WTC11 (cell line): ENCODE data around the gene MMP24OS. TPM values are rescaled to one million over a fixed set of nuclear protein-coding genes. Genes with fewer than 3 reads are reported as not detected.

Experiments used
- ATAC-seq: fragments of 200-7000 bp; cut with Tn5 transposase; 2 replicates; pipeline ENCODE4 v1.10.0; 2021; ENCODE audit warnings: mild to moderate bottlenecking, moderate library complexity
- CTCF ChIA-PET: fragments of 300-600 bp; sonication (Branson Sonifier 250); formaldehyde crosslinking; loops from one replicate; lab custom pipeline; 2021; ENCODE audit warnings: antibody characterized with exemption; lab: Charles Lee
- POLR2A ChIA-PET: fragments of 350-600 bp; sonication (Branson Sonifier 250); formaldehyde crosslinking; loops from one replicate; lab custom pipeline; 2021; ENCODE audit warnings: antibody characterized with exemption; lab: Charles Lee
- DNase-seq: peaks from one replicate; pipeline ENCODE4 v3.0.0; 2021; ENCODE audit warnings: low spot score
- H3K27ac Mint-ChIP-seq: 2 replicates; pipeline ENCODE4 v1.8.0; 2021; ENCODE audit warnings: mixed read lengths
- H3K27me3 Mint-ChIP-seq: 2 replicates; pipeline ENCODE4 v1.8.0; 2021; ENCODE audit warnings: low read depth, mild to moderate bottlenecking, moderate library complexity, mixed read lengths
- H3K36me3 Mint-ChIP-seq: 2 replicates; pipeline ENCODE4 v1.8.0; 2021; ENCODE audit warnings: mixed read lengths
- H3K4me1 Mint-ChIP-seq: 2 replicates; pipeline ENCODE4 v1.8.0; 2022; ENCODE audit warnings: mixed read lengths
- H3K4me3 Mint-ChIP-seq: 2 replicates; pipeline ENCODE4 v1.8.0; 2021; ENCODE audit warnings: mild to moderate bottlenecking, moderate library complexity, mixed read lengths
- H3K9me3 Mint-ChIP-seq: 2 replicates; pipeline ENCODE4 v1.8.0; 2021; ENCODE audit warnings: mixed read lengths
- ESRRA ChIP-seq: sonication (generic); formaldehyde crosslinking; IDR thresholded peaks from 2 replicates; pipeline ENCODE4 v1.8.1; 2022; ENCODE audit warnings: mild to moderate bottlenecking, missing genetic modification reagents, borderline replicate concordance
- GABPB1 ChIP-seq: sonication (generic); formaldehyde crosslinking; IDR thresholded peaks from 2 replicates; pipeline ENCODE4 v1.8.1; 2023; ENCODE audit warnings: mild to moderate bottlenecking, missing genetic modification reagents
- JUN ChIP-seq: sonication (generic); formaldehyde crosslinking; IDR thresholded peaks from 2 replicates; pipeline ENCODE4 v1.8.0; 2023; ENCODE audit warnings: mild to moderate bottlenecking, missing genetic modification reagents
- NFATC4 ChIP-seq: fragments of 250-450 bp; sonication (Bioruptor Pico); IDR thresholded peaks from 2 replicates; pipeline ENCODE4 v1.9.0; 2021; ENCODE audit warnings: mild to moderate bottlenecking
- RELA ChIP-seq: sonication (generic); formaldehyde crosslinking; IDR thresholded peaks from 2 replicates; pipeline ENCODE4 v1.8.1; 2022; ENCODE audit warnings: missing genetic modification reagents, mild to moderate bottlenecking, borderline replicate concordance
- TEAD4 ChIP-seq: sonication (generic); formaldehyde crosslinking; IDR thresholded peaks from 2 replicates; pipeline ENCODE4 v1.8.0; 2022; ENCODE audit warnings: mild to moderate bottlenecking, missing genetic modification reagents
- ZBTB21 ChIP-seq: sonication (generic); formaldehyde crosslinking; IDR thresholded peaks from 2 replicates; pipeline ENCODE4 v1.8.1; 2023; ENCODE audit warnings: mild to moderate bottlenecking, missing genetic modification reagents, borderline replicate concordance
- ZNF232 ChIP-seq: sonication (generic); formaldehyde crosslinking; IDR thresholded peaks from 2 replicates; pipeline ENCODE4 v1.8.0; 2022; ENCODE audit warnings: mild to moderate bottlenecking, missing genetic modification reagents
- ZNF396 ChIP-seq: fragments of 250-450 bp; sonication (Bioruptor Pico); IDR thresholded peaks from 2 replicates; pipeline ENCODE4 v1.8.0; 2021; ENCODE audit warnings: mild to moderate bottlenecking, moderate library complexity, borderline replicate concordance
- total RNA-seq: library from RNA; stranded (reverse); gene quantifications from 3 replicates; pipeline ENCODE4 v1.2.3, GENCODE V29; 2021
- TF ChIP-seq, protein P1 (sequence below): sonication (generic); formaldehyde crosslinking; IDR thresholded peaks from 2 replicates; pipeline ENCODE4 v1.8.0; 2022; ENCODE audit warnings: missing genetic modification reagents
- TF ChIP-seq, protein P2 (sequence below): fragments of 250-450 bp; sonication (Bioruptor Pico); IDR thresholded peaks from 2 replicates; pipeline ENCODE4 v1.9.0; 2021; ENCODE audit warnings: moderate library complexity, mild to moderate bottlenecking, inconsistent platforms, borderline replicate concordance
- TF ChIP-seq, protein P3 (sequence below): sonication (generic); formaldehyde crosslinking; IDR thresholded peaks from 2 replicates; pipeline ENCODE4 v1.8.0; 2023; ENCODE audit warnings: missing genetic modification reagents, mild to moderate bottlenecking, borderline replicate concordance
- TF ChIP-seq, protein P4 (sequence below): sonication (generic); formaldehyde crosslinking; conservative IDR thresholded peaks from 2 replicates; pipeline ENCODE4 v1.8.1; 2023; ENCODE audit warnings: mild to moderate bottlenecking, low read depth, missing genetic modification reagents, moderate library complexity

MMP24OS gene
- total RNA-seq, 1 experiment from 2014 or later = 50.6 TPM

DNA sequence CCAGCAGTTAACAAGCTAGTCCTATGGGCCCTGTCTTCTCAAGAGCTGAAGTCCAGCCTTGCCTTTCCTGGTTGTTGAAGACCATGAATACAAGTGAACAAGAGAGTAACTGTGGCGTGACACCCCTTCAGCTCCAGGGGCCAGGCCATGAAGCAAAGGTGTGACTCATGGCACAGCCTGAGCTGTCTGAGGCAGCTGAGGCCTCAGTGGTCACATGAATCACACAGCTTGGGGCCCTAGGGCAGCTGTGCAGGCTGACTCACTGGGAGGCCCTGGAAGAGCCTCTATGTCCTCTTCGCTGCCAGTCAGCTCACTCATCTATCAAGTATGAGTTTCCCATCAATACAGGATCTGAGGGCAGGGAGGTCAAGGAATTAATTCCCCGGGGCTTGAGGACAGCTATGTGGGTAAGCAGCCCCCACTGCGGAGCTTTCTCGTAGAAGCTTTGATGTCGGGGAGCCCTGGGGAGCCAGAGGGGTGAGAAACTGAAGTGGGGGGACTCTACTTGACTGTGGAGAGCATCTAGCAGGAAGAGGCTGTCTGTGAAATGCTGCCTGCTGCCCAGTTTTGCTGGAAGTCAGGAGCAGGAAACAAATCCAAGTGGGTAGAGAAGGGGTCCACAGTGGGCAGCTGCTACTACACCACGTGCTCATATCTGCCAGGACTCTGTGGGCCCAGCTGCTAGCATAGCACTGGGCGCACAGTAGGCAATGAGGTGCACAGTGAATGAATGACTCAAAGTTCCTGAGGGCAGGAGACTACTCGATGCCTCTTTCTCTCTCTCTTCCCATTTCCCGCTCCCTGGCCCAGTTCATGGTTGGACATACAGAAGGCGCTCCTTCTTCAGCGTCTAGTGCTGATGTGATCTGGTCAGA is 28.0 kb upstream of the MMP24OS start:
- POLR2A ChIA-PET = no interaction called here
- Mint-ChIP-seq H3K27ac (peak overlapping the region; percentile 27; the same call in 1 of the 2 replicates), H3K4me3 (no peak overlapping the region), H3K4me1 (peaks cover 15% of the 10 kb centered on the region), H3K9me3 (no peaks in the 10 kb centered on the region), H3K27me3 (no peaks in the 10 kb centered on the region; the same call in 1 of the 2 replicates), H3K36me3 (peaks cover 10% of the 10 kb centered on the region)
- CTCF ChIA-PET = interaction anchor here (0.6 to 8.0 kb wide), 32 partner anchors 9 to 708 kb away, joined by 3 to 102 read pairs (median 5); partner anchors contain the start of genes EDEM2, EIF6 and MMP24OS
- DNase-seq = no peak
- TF ChIP-seq JUN (CRISPR knock-in tag) = no peak
- peak; percentile 77 for TF ChIP-seq GABPB1 (CRISPR knock-in tag)
- ATAC-seq = no peak

DNA sequence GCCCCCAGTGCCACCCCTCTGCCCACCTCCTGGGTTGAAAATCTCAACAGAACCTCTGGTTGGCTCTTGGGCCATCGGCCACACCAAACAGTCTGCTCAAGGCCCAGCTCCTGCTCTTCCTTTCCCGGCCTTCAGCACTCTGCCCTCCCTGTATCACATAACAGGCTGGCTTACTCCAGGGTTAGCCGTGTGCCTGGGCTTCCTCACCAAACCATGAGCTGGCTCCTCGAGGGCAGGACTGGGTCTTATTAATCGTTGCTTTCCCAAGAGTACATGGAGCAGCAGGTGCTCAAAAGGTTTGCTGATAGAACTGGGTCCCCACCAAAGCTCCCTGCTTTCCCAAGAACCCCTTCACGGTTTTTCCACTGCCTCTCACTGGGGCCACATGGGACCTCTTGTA is 27.0 kb upstream of the MMP24OS start:
- ATAC-seq (no peak), DNase-seq (no peak)
- H3K36me3 Mint-ChIP-seq = peaks cover 8% of the 10 kb centered on the region
- H3K9me3 Mint-ChIP-seq = no peaks in the 10 kb centered on the region
- H3K4me3 Mint-ChIP-seq = no peak overlapping the region
- ChIA-PET POLR2A (no interaction called here), CTCF (interaction anchor here (0.8 to 3.5 kb wide), 18 partner anchors 10 to 160 kb away, joined by 4 to 89 read pairs (median 10); partner anchors contain the start of genes EDEM2, EIF6, FAM83C and GDF5)
- peaks cover 14% of the 10 kb centered on the region for H3K4me1 Mint-ChIP-seq
- no peaks in the 10 kb centered on the region; the same call in 1 of the 2 replicates for H3K27me3 Mint-ChIP-seq
- H3K27ac Mint-ChIP-seq = no peak overlapping the region
- TF ChIP-seq ZNF396 (CRISPR knock-in tag) (no peak), TEAD4 (CRISPR knock-in tag) (no peak)

DNA sequence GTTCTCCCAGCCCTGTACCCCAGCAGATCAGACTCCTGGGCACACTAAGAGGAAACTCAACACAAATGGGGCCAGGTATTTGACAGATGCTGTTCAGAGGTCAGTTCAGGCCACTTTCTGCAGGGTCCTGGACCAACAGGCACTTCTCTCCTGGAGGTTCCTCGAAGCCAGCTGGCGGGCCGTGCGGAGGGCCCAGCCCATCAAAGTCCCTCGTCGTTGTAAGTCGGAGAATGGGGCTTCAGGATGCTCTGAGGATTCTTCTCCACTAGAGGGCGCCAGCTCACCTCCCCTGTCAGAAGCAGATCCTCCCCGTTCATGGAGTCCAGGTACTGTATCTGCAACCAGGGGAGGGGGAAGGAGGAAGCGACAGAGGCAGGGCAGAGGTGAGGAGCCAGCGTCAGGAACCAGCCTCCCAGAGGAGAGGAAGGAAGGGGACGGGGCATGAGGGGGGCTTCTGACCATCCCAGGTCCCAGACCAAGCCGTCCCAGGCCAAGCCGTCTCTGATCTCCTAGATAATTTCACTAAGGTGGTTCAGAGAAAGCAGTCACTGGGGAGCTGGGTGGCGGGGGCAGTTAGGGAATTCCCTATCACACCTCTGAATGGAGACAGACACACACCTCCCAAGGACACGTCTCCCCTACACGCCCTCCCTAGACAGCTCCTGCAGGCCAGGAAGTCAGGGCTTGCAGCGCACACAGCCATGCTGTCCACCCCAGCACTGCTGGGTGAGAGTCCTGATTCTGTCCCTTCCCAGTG is 26.0 kb upstream of the MMP24OS start:
- H3K36me3 Mint-ChIP-seq = peaks cover 7% of the 10 kb centered on the region; the same call in 1 of the 2 replicates
- no peak overlapping the region for H3K27ac Mint-ChIP-seq
- peak; percentile 94 for DNase-seq
- peak overlapping the region; percentile 21; the same call in 1 of the 2 replicates for H3K4me3 Mint-ChIP-seq
- H3K9me3 Mint-ChIP-seq = no peaks in the 10 kb centered on the region
- ChIA-PET CTCF (interaction anchor here (0.6 to 3.5 kb wide), 44 partner anchors 9 to 219 kb away, joined by 3 to 89 read pairs (median 5); partner anchors contain the start of genes EDEM2, EIF6, FAM83C and GDF5), POLR2A (no interaction called here)
- peaks cover 14% of the 10 kb centered on the region for H3K4me1 Mint-ChIP-seq
- H3K27me3 Mint-ChIP-seq = peaks cover under 1% of the 10 kb centered on the region; the same call in 1 of the 2 replicates
- ATAC-seq = peak; percentile 84
- TF ChIP-seq, protein P1, sequence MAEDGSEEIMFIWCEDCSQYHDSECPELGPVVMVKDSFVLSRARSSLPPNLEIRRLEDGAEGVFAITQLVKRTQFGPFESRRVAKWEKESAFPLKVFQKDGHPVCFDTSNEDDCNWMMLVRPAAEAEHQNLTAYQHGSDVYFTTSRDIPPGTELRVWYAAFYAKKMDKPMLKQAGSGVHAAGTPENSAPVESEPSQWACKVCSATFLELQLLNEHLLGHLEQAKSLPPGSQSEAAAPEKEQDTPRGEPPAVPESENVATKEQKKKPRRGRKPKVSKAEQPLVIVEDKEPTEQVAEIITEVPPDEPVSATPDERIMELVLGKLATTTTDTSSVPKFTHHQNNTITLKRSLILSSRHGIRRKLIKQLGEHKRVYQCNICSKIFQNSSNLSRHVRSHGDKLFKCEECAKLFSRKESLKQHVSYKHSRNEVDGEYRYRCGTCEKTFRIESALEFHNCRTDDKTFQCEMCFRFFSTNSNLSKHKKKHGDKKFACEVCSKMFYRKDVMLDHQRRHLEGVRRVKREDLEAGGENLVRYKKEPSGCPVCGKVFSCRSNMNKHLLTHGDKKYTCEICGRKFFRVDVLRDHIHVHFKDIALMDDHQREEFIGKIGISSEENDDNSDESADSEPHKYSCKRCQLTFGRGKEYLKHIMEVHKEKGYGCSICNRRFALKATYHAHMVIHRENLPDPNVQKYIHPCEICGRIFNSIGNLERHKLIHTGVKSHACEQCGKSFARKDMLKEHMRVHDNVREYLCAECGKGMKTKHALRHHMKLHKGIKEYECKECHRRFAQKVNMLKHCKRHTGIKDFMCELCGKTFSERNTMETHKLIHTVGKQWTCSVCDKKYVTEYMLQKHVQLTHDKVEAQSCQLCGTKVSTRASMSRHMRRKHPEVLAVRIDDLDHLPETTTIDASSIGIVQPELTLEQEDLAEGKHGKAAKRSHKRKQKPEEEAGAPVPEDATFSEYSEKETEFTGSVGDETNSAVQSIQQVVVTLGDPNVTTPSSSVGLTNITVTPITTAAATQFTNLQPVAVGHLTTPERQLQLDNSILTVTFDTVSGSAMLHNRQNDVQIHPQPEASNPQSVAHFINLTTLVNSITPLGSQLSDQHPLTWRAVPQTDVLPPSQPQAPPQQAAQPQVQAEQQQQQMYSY (CRISPR knock-in tag) = peak; percentile 50
- TF ChIP-seq RELA = no peak
- TF ChIP-seq, protein P2, sequence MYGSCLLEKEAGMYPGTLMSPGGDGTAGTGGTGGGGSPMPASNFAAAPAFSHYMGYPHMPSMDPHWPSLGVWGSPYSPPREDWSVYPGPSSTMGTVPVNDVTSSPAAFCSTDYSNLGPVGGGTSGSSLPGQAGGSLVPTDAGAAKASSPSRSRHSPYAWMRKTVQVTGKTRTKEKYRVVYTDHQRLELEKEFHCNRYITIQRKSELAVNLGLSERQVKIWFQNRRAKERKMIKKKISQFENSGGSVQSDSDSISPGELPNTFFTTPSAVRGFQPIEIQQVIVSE (CRISPR knock-in tag) = no peak
- 0 out of 2 replicates have a peak, but pooled peaks have one; percentile 44 for TF ChIP-seq ZBTB21 (CRISPR knock-in tag)
- TF ChIP-seq ESRRA (CRISPR knock-in tag) = no peak
- no peak for TF ChIP-seq NFATC4 (CRISPR knock-in tag)
- TF ChIP-seq, protein P3, sequence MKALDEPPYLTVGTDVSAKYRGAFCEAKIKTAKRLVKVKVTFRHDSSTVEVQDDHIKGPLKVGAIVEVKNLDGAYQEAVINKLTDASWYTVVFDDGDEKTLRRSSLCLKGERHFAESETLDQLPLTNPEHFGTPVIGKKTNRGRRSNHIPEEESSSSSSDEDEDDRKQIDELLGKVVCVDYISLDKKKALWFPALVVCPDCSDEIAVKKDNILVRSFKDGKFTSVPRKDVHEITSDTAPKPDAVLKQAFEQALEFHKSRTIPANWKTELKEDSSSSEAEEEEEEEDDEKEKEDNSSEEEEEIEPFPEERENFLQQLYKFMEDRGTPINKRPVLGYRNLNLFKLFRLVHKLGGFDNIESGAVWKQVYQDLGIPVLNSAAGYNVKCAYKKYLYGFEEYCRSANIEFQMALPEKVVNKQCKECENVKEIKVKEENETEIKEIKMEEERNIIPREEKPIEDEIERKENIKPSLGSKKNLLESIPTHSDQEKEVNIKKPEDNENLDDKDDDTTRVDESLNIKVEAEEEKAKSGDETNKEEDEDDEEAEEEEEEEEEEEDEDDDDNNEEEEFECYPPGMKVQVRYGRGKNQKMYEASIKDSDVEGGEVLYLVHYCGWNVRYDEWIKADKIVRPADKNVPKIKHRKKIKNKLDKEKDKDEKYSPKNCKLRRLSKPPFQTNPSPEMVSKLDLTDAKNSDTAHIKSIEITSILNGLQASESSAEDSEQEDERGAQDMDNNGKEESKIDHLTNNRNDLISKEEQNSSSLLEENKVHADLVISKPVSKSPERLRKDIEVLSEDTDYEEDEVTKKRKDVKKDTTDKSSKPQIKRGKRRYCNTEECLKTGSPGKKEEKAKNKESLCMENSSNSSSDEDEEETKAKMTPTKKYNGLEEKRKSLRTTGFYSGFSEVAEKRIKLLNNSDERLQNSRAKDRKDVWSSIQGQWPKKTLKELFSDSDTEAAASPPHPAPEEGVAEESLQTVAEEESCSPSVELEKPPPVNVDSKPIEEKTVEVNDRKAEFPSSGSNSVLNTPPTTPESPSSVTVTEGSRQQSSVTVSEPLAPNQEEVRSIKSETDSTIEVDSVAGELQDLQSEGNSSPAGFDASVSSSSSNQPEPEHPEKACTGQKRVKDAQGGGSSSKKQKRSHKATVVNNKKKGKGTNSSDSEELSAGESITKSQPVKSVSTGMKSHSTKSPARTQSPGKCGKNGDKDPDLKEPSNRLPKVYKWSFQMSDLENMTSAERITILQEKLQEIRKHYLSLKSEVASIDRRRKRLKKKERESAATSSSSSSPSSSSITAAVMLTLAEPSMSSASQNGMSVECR (CRISPR knock-in tag) = no peak
- TF ChIP-seq, protein P4, sequence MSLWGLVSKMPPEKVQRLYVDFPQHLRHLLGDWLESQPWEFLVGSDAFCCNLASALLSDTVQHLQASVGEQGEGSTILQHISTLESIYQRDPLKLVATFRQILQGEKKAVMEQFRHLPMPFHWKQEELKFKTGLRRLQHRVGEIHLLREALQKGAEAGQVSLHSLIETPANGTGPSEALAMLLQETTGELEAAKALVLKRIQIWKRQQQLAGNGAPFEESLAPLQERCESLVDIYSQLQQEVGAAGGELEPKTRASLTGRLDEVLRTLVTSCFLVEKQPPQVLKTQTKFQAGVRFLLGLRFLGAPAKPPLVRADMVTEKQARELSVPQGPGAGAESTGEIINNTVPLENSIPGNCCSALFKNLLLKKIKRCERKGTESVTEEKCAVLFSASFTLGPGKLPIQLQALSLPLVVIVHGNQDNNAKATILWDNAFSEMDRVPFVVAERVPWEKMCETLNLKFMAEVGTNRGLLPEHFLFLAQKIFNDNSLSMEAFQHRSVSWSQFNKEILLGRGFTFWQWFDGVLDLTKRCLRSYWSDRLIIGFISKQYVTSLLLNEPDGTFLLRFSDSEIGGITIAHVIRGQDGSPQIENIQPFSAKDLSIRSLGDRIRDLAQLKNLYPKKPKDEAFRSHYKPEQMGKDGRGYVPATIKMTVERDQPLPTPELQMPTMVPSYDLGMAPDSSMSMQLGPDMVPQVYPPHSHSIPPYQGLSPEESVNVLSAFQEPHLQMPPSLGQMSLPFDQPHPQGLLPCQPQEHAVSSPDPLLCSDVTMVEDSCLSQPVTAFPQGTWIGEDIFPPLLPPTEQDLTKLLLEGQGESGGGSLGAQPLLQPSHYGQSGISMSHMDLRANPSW = no peak
- no peak; the same call in 1 of the 2 replicates for TF ChIP-seq ZNF232 (CRISPR knock-in tag)
